H1 (cell line): Measurements from ENCODE around the gene MPP3. TPM values are rescaled to one million over a fixed set of nuclear protein-coding genes. Genes with fewer than 3 reads are reported as not detected.

Source experiments
- CTCF ChIA-PET: fragments of 300-600 bp; sonication (Branson Sonifier 250); formaldehyde crosslinking; loops from one replicate; lab custom pipeline; 2021; ENCODE audit not compliant: partially characterized antibody; lab: Charles Lee
- POLR2A ChIA-PET: fragments of 300-600 bp; sonication (Branson Sonifier 250); formaldehyde crosslinking; loops from one replicate; lab custom pipeline; 2021; ENCODE audit warnings: inconsistent platforms; ENCODE audit not compliant: partially characterized antibody; lab: Charles Lee
- DNase-seq, 2 experiments: peaks; one replicate each; pipeline versions ENCODE4 v3.0.0 to v3.0.0-alpha.2; 2010 to 2022; ENCODE audit warnings: low spot score in 2 of 2, low read depth in 1 of 2, mixed read lengths in 1 of 2
- FAIRE-seq: peaks from 2 replicates; lab custom pipeline; 2011; peaks lifted over from hg19 to GRCh38; lab: Jason Lieb, UNC
- H2AFZ ChIP-seq: 2 replicates; pipeline ENCODE4 v1.8.1; 2012; ENCODE audit warnings: low read length, inconsistent platforms
- H2AK5ac ChIP-seq: 2 replicates; pipeline ENCODE4 v1.6.1; 2013; ENCODE audit warnings: low read depth, low read length
- H2BK120ac ChIP-seq: replicated peaks from 2 replicates; pipeline ENCODE3; 2013; ENCODE audit warnings: low read depth, low read length, inconsistent platforms
- H2BK12ac ChIP-seq: 2 replicates; pipeline ENCODE4 v1.6.1; 2013; ENCODE audit warnings: low read depth, low read length
- H2BK15ac ChIP-seq: 2 replicates; pipeline ENCODE4 v1.6.1; 2013; ENCODE audit warnings: low read length
- H2BK20ac ChIP-seq: 2 replicates; pipeline ENCODE4 v1.6.1; 2013; ENCODE audit warnings: low read length
- H2BK5ac ChIP-seq: 2 replicates; pipeline ENCODE4 v1.6.1; 2013; ENCODE audit warnings: low read depth, low read length
- H3K14ac ChIP-seq: 2 replicates; pipeline ENCODE4 v1.6.1; 2013; ENCODE audit warnings: inconsistent platforms; ENCODE audit not compliant: insufficient read length
- H3K18ac ChIP-seq: 2 replicates; pipeline ENCODE4 v1.6.1; 2013; ENCODE audit warnings: low read length; ENCODE audit errors: extremely low read depth
- H3K23ac ChIP-seq: 2 replicates; pipeline ENCODE4 v1.6.1; 2013; ENCODE audit warnings: inconsistent platforms; ENCODE audit not compliant: insufficient read length
- H3K23me2 ChIP-seq: 2 replicates; pipeline ENCODE4 v1.6.1; 2013; ENCODE audit warnings: low read depth, low read length
- H3K27ac ChIP-seq: 2 replicates; pipeline ENCODE4 v1.6.1; 2011; ENCODE audit warnings: low read depth, low read length, inconsistent platforms
- H3K27me3 ChIP-seq, 4 experiments: replicated peaks in 1 of 4; 1 replicate in 1 of 4; 2 replicates in 3 of 4; pipeline versions ENCODE4 v1.6.1 to v1.8.1; 2011 to 2013; ENCODE audit warnings: low read length in 3 of 4, mild to moderate bottlenecking in 3 of 4, inconsistent platforms in 2 of 4, mixed read lengths in 2 of 4, moderate library complexity in 1 of 4; ENCODE audit not compliant: control insufficient read depth in 3 of 4, insufficient read depth in 3 of 4; ENCODE audit errors: extremely low read depth in 1 of 4
- H3K36me3 ChIP-seq, 4 experiments: 2 replicates each; pipeline versions ENCODE4 v1.6.1 to v1.8.1; 2011 to 2013; ENCODE audit warnings: mild to moderate bottlenecking in 4 of 4, low read length in 3 of 4, moderate library complexity in 2 of 4, control low read depth in 1 of 4, inconsistent platforms in 1 of 4; ENCODE audit not compliant: insufficient read depth in 4 of 4, control insufficient read depth in 2 of 4
- H3K4ac ChIP-seq: replicated peaks from 2 replicates; pipeline ENCODE3; 2013; ENCODE audit warnings: low read length, low read depth, mixed read lengths, inconsistent platforms; ENCODE audit not compliant: insufficient read length
- H3K4me1 ChIP-seq, 4 experiments: replicated peaks in 1 of 4; 1 replicate in 1 of 4; 2 replicates in 3 of 4; pipeline versions ENCODE4 v1.6.1 to v1.8.1; 2011 to 2013; ENCODE audit warnings: low read length in 3 of 4, inconsistent platforms in 2 of 4, mixed read lengths in 1 of 4; ENCODE audit not compliant: insufficient read depth in 4 of 4, control insufficient read depth in 3 of 4
- H3K4me2 ChIP-seq, 2 experiments: 2 replicates each; pipeline versions ENCODE4 v1.6.1 to v1.8.1; 2011 to 2013; ENCODE audit warnings: low read depth in 2 of 2, low read length in 2 of 2, control low read depth in 1 of 2, inconsistent platforms in 1 of 2, mild to moderate bottlenecking in 1 of 2; ENCODE audit not compliant: insufficient read depth in 1 of 2
- H3K4me3 ChIP-seq, 4 experiments: fragments of 200-600, 300-600 bp in 1 of 4; sonication (generic), shearing (Covaris generic), sonication (Bioruptor Twin) in 1 of 4; 2 replicates each; pipeline versions ENCODE4 v1.5.1 to v1.8.1; 2011 to 2016; ENCODE audit warnings: low read length in 4 of 4, low read depth in 3 of 4, control low read depth in 2 of 4, inconsistent platforms in 2 of 4, mild to moderate bottlenecking in 2 of 4, mixed read lengths in 1 of 4, moderate library complexity in 1 of 4; ENCODE audit not compliant: insufficient read depth in 2 of 4; ENCODE audit errors: extremely low read depth in 1 of 4
- H3K56ac ChIP-seq: replicated peaks from 2 replicates; pipeline ENCODE3; 2013; ENCODE audit warnings: low read depth, mild to moderate bottlenecking, mixed read lengths, low read length, inconsistent platforms; ENCODE audit not compliant: insufficient read length
- H3K79me1 ChIP-seq: 2 replicates; pipeline ENCODE4 v1.6.1; 2013; ENCODE audit warnings: low read depth, low read length, control low read depth
- H3K79me2 ChIP-seq, 2 experiments: 2 replicates each; pipeline versions ENCODE4 v1.6.1 to v1.8.1; 2012 to 2013; ENCODE audit warnings: low read length in 2 of 2, mild to moderate bottlenecking in 2 of 2, inconsistent platforms in 1 of 2; ENCODE audit not compliant: insufficient read depth in 2 of 2, control insufficient read depth in 1 of 2
- H3K9ac ChIP-seq, 4 experiments: replicated peaks in 1 of 4; 1 replicate in 1 of 4; 2 replicates in 3 of 4; pipeline versions ENCODE4 v1.6.1 to v1.8.1; 2011 to 2013; ENCODE audit warnings: low read depth in 3 of 4, low read length in 3 of 4, control low read depth in 2 of 4, mild to moderate bottlenecking in 2 of 4, moderate library complexity in 2 of 4, inconsistent platforms in 1 of 4; ENCODE audit errors: extremely low read depth in 1 of 4
- H3K9me3 ChIP-seq, 2 experiments: 2 replicates each; pipeline versions ENCODE4 v1.6.1 to v1.8.1; 2012 to 2013; ENCODE audit warnings: mild to moderate bottlenecking in 2 of 2, moderate library complexity in 2 of 2, control low read depth in 1 of 2, inconsistent platforms in 1 of 2, low read depth in 1 of 2, low read length in 1 of 2, mixed read lengths in 1 of 2; ENCODE audit not compliant: insufficient read depth in 2 of 2
- H4K20me1 ChIP-seq, 2 experiments: replicated peaks in 1 of 2; 2 replicates each; pipeline versions ENCODE3 to v1.8.1; 2011 to 2013; ENCODE audit warnings: inconsistent platforms in 2 of 2, low read length in 2 of 2, mild to moderate bottlenecking in 1 of 2; ENCODE audit not compliant: insufficient read depth in 2 of 2, control insufficient read depth in 1 of 2
- H4K5ac ChIP-seq: 2 replicates; pipeline ENCODE4 v1.6.1; 2013; ENCODE audit warnings: low read length, low read depth, mixed read lengths, inconsistent platforms; ENCODE audit not compliant: insufficient read length
- H4K8ac ChIP-seq: 2 replicates; pipeline ENCODE4 v1.8.0; 2013; ENCODE audit warnings: mild to moderate bottlenecking, moderate library complexity, low read length, inconsistent platforms; ENCODE audit not compliant: insufficient read depth; ENCODE audit errors: extremely low read depth
- H4K91ac ChIP-seq: replicated peaks from 2 replicates; pipeline ENCODE3; 2013; ENCODE audit warnings: low read length, mixed read lengths, inconsistent platforms; ENCODE audit not compliant: insufficient read length
- CBX5 ChIP-seq: fragments of 300-800, 300-1000 bp; sonication (generic); IDR thresholded peaks from 2 replicates; pipeline ENCODE4 v1.7.1; 2016; ENCODE audit warnings: antibody characterized with exemption, low read length, low read depth
- EP300 ChIP-seq, 2 experiments: IDR thresholded peaks; 1 replicate in 1 of 2; 2 replicates in 1 of 2; pipeline ENCODE4 v1.6.1; 2011 to 2012; ENCODE audit warnings: low read depth in 2 of 2, low read length in 2 of 2, mild to moderate bottlenecking in 2 of 2, borderline replicate concordance in 1 of 2, inconsistent platforms in 1 of 2, moderate library complexity in 1 of 2
- EZH2 ChIP-seq: fragments of 200-600 bp; sonication (generic); IDR thresholded peaks from 2 replicates; pipeline ENCODE4 v1.7.1; 2012; ENCODE audit warnings: low read depth, mild to moderate bottlenecking, moderate library complexity, low read length, inconsistent platforms; ENCODE audit not compliant: severe bottlenecking
- JUND ChIP-seq: IDR thresholded peaks from 2 replicates; pipeline ENCODE4 v1.6.1; 2011; ENCODE audit warnings: mild to moderate bottlenecking, improper control_type of control experiment, low read length
- KDM1A ChIP-seq: fragments of 200-600, 300-600 bp; sonication (generic); IDR thresholded peaks from 2 replicates; pipeline ENCODE4 v1.7.1; 2016; ENCODE audit warnings: mild to moderate bottlenecking, low read length, borderline replicate concordance
- KDM4A ChIP-seq: IDR thresholded peaks from one replicate; pipeline ENCODE4 v1.7.1; 2012; ENCODE audit warnings: low read depth, mild to moderate bottlenecking, moderate library complexity, low read length, inconsistent platforms; ENCODE audit not compliant: severe bottlenecking
- PHF8 ChIP-seq: fragments of 200-600 bp; sonication (generic); conservative IDR thresholded peaks from 2 replicates; pipeline ENCODE4 v1.7.1; 2012; ENCODE audit warnings: low read depth, mild to moderate bottlenecking, inconsistent platforms, low read length, moderate library complexity
- POLR2A ChIP-seq, 2 experiments: IDR thresholded peaks; 1 replicate in 1 of 2; 2 replicates in 1 of 2; pipeline ENCODE4 v1.6.1; 2011; ENCODE audit warnings: low read depth in 2 of 2, low read length in 2 of 2, mild to moderate bottlenecking in 2 of 2; ENCODE audit errors: control extremely low read depth in 1 of 2
- POLR2AphosphoS5 ChIP-seq: IDR thresholded peaks from 2 replicates; pipeline ENCODE4 v1.6.1; 2011; ENCODE audit warnings: low read depth, low read length
- RFX5 ChIP-seq: IDR thresholded peaks from 2 replicates; pipeline ENCODE4 v1.6.1; 2011; ENCODE audit warnings: low read depth, low read length, improper control_type of control experiment, borderline replicate concordance
- SIN3A ChIP-seq, 2 experiments: IDR thresholded peaks in 1 of 2; conservative IDR thresholded peaks in 1 of 2; 2 replicates each; pipeline ENCODE4 v1.6.1; 2011 to 2012; ENCODE audit warnings: low read length in 2 of 2, improper control_type of control experiment in 1 of 2, low read depth in 1 of 2, mild to moderate bottlenecking in 1 of 2
- SIX5 ChIP-seq: IDR thresholded peaks from 2 replicates; pipeline ENCODE4 v1.6.1; 2011; ENCODE audit warnings: mild to moderate bottlenecking, low read depth, low read length
- SP1 ChIP-seq: IDR thresholded peaks from 2 replicates; pipeline ENCODE4 v1.6.1; 2011; ENCODE audit warnings: low read depth, low read length
- SP2 ChIP-seq: IDR thresholded peaks from 2 replicates; pipeline ENCODE4 v1.6.1; 2012; ENCODE audit warnings: mild to moderate bottlenecking, low read length, inconsistent platforms
- SRF ChIP-seq: IDR thresholded peaks from 2 replicates; pipeline ENCODE4 v1.6.1; 2011; ENCODE audit warnings: mild to moderate bottlenecking, low read depth, low read length, moderate library complexity
- SUZ12 ChIP-seq: fragments of 200-600 bp; sonication (generic); IDR thresholded peaks from 2 replicates; pipeline ENCODE4 v1.6.1; 2012; ENCODE audit warnings: mild to moderate bottlenecking, inconsistent platforms, low read length, moderate library complexity, mixed read lengths
- polyA plus RNA-seq, 7 experiments: library from polyadenylated mRNA; depleted of rRNA in 3 of 7; stranded (reverse) in 5 of 7; unstranded in 2 of 7; fragments of >200 nt in 5 of 7; fragments of 200-250 nt in 2 of 7; gene quantifications; 1 replicate in 5 of 7; 2 replicates in 1 of 7; 4 replicates in 1 of 7; pipeline versions ENCODE4 v1.2.1 to v1.2.3, GENCODE V29; 2011 to 2013; ENCODE audit warnings: missing spikeins in 2 of 7, mixed read lengths in 2 of 7
- total RNA-seq: library from RNA; stranded (reverse); fragmentation: NEBNext Ultra II Directional; extraction: Animal tissue kit (Norgen Biotek cat#: 25700); gene quantifications from 2 replicates; pipeline ENCODE4 v1.2.1, GENCODE V29; 2021

MPP3 gene
- total and polyA plus RNA-seq, 2 of the 8 experiments (the other 6 are each of a cell fraction or from before 2014, with no cell fraction given), result 3.1 to 6.1 TPM

- H3K23ac ChIP-seq, result no peak overlapping the region
- no peak overlapping the region for H2BK120ac ChIP-seq
- H3K79me1 ChIP-seq, result no peaks in the 10 kb centered on the region
- H2AK5ac ChIP-seq, result no peak overlapping the region
- CTCF ChIA-PET, result interaction anchor here (0.6 to 1.0 kb wide), 4 partner anchors 41 to 1447 kb away, joined by 3 to 5 read pairs (median 4); no protein-coding TSS in a partner anchor
- H2BK15ac ChIP-seq, result no peak overlapping the region
- H4K20me1 ChIP-seq, result no peaks in the 10 kb centered on the region
- no peak overlapping the region for H3K27ac ChIP-seq
- no peak overlapping the region for H4K5ac ChIP-seq
- no peak overlapping the region for H2BK20ac ChIP-seq
- no peaks in the 10 kb centered on the region for H3K79me2 ChIP-seq
- no peak overlapping the region for H4K91ac ChIP-seq
- H4K8ac ChIP-seq, result no peak overlapping the region
- no peak overlapping the region for H3K9ac ChIP-seq
- FAIRE-seq (no peak), DNase-seq (no peak)
- no peak overlapping the region for H3K56ac ChIP-seq
- no peak overlapping the region for H2BK12ac ChIP-seq
- H3K4me3 ChIP-seq, result no peak overlapping the region
- H3K36me3 ChIP-seq, result no peaks in the 10 kb centered on the region
- no peak overlapping the region for H2BK5ac ChIP-seq
- POLR2A ChIA-PET, result interaction anchor here (1.0 kb wide), 1 partner anchor 9 kb away, joined by 3 read pairs; no protein-coding TSS in a partner anchor
- no peaks in the 10 kb centered on the region for H3K9me3 ChIP-seq
- no peak overlapping the region for H3K14ac ChIP-seq
- no peak overlapping the region for H2AFZ ChIP-seq
- no peak overlapping the region for H3K18ac ChIP-seq
- H3K4ac ChIP-seq, result no peak overlapping the region
- H3K27me3 ChIP-seq, result no peaks in the 10 kb centered on the region
- H3K4me1 ChIP-seq, result peaks cover 0 to 17% (median 7%) of the 10 kb centered on the region in 4 experiments; a peak in 5 of 7 replicates
- no peaks in the 10 kb centered on the region for H3K23me2 ChIP-seq
- H3K4me2 ChIP-seq, result no peak overlapping the region
- no peak for TF ChIP-seq KDM4A
- no peak for TF ChIP-seq POLR2AphosphoS5
- no peak for TF ChIP-seq EZH2
- TF ChIP-seq PHF8, result no peak
- TF ChIP-seq KDM1A, result no peak
- TF ChIP-seq SUZ12, result no peak
- no peak for TF ChIP-seq SP1
- no peak for TF ChIP-seq SRF
- no peak for TF ChIP-seq POLR2A (IDR thresholded peaks at IDR 0.05; ENCODE audit: control extremely low read depth in 1 of 2, low read depth in 2 of 2, low read length in 2 of 2)
- no peak for TF ChIP-seq JUND
- TF ChIP-seq CBX5, result no peak
- no peak for TF ChIP-seq SP2
- TF ChIP-seq RFX5, result no peak
- no peak for TF ChIP-seq EP300 (IDR thresholded peaks at IDR 0.05; ENCODE audit: borderline replicate concordance in 1 of 2, low read depth in 2 of 2, low read length in 2 of 2)
- TF ChIP-seq SIN3A (conservative IDR thresholded peaks at IDR 0.05 in 1 of 2, IDR thresholded peaks at IDR 0.05 in 1 of 2; ENCODE audit: low read depth in 1 of 2, low read length in 2 of 2), result no peak
- no peak for TF ChIP-seq SIX5
Observed at GRCh38 chr17:43805117-43805516, 27.8 kb downstream of the MPP3 start.
